Measurements from ENCODE around the gene NUDCD2.

DNA sequence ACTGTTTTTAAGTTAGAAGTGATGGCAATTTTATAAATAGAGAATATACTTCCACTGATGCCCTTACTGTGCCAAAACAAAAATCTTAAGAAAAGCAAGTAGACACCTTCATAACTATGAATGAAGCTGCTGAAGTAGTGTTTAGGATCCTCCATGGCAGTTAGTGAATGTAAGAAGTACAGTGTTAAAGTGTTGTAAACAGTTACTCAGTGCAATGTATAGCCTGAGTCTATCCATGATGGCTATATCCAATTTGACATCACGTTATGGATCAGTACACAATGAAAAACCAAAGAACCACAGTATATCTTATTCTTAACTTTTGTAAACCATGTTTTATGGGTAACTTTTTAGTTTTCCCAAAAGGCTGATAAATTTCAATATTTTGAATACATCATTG is 15.4 kb downstream of the NUDCD2 start:
- TF ChIP-seq CTCF (IDR thresholded peaks at IDR 0.05) (no peak), POLR2AphosphoS5 (IDR thresholded peaks at IDR 0.05) (no peak)
